Endothelial cell of umbilical vein (primary cell): ENCODE data around the gene TM9SF3. TPM values are rescaled to one million over a fixed set of nuclear protein-coding genes. Genes with fewer than 3 reads are reported as not detected.

Experiments
- BruUV-seq: library from RNA; stranded (reverse); fragments of 400-500 nt; replicated peaks from 2 replicates; lab custom pipeline; 2021; lab: Mats Ljungman, UMichigan
- CTCF ChIA-PET: fragments of 300-600, 350-600 bp; sonication (Branson Sonifier 250); formaldehyde crosslinking; loops from one replicate; lab custom pipeline; 2021; ENCODE audit warnings: antibody characterized with exemption, inconsistent platforms; lab: Charles Lee
- POLR2A ChIA-PET: fragments of 300-600, 350-600 bp; sonication (Branson Sonifier 250); formaldehyde crosslinking; loops from one replicate; lab custom pipeline; 2021; ENCODE audit warnings: antibody characterized with exemption, inconsistent platforms; lab: Charles Lee
- DNase-seq: peaks from one replicate; pipeline ENCODE4 v3.0.0-alpha.2; 2011; ENCODE audit warnings: low read depth, low spot score
- FAIRE-seq: peaks from 2 replicates; lab custom pipeline; 2011; peaks lifted over from hg19 to GRCh38; lab: Jason Lieb, UNC
- H2AFZ ChIP-seq: 2 replicates; pipeline ENCODE4 v1.6.0; 2012; ENCODE audit warnings: low read depth, low read length, control low read depth, inconsistent platforms
- H3K27ac ChIP-seq: 2 replicates; pipeline ENCODE4 v1.5.1; 2011; ENCODE audit warnings: low read depth, mild to moderate bottlenecking, control low read depth, low read length, moderate library complexity; ENCODE audit not compliant: insufficient read depth
- H3K27me3 ChIP-seq, 2 experiments: 2 replicates each; pipeline versions ENCODE4 v1.6.0 to v1.6.1; 2011; ENCODE audit warnings: low read length in 2 of 2, mixed read lengths in 1 of 2; ENCODE audit not compliant: control insufficient read depth in 2 of 2, insufficient read depth in 2 of 2
- H3K36me3 ChIP-seq, 2 experiments: 2 replicates in 1 of 2; 3 replicates in 1 of 2; pipeline ENCODE4 v1.5.1; 2011; ENCODE audit warnings: low read length in 2 of 2, mild to moderate bottlenecking in 1 of 2, moderate library complexity in 1 of 2; ENCODE audit not compliant: control insufficient read depth in 2 of 2, insufficient read depth in 2 of 2; ENCODE audit errors: extremely low read depth in 1 of 2
- H3K4me1 ChIP-seq: 3 replicates; pipeline ENCODE4 v1.5.1; 2011; ENCODE audit warnings: mild to moderate bottlenecking, low read length; ENCODE audit not compliant: control insufficient read depth, insufficient read depth; ENCODE audit errors: extremely low read depth
- H3K4me2 ChIP-seq: 2 replicates; pipeline ENCODE4 v1.6.1; 2011; ENCODE audit warnings: low read length, control low read depth, mixed read lengths; ENCODE audit not compliant: insufficient read depth
- H3K4me3 ChIP-seq, 3 experiments: fragments of 200-600 bp in 1 of 3; sonication (generic), shearing (Covaris generic) in 1 of 3; replicated peaks in 1 of 3; 2 replicates each; pipeline ENCODE4 v1.5.1; 2011 to 2016; ENCODE audit warnings: control low read depth in 3 of 3, low read length in 3 of 3, mild to moderate bottlenecking in 2 of 3, inconsistent platforms in 1 of 3, low read depth in 1 of 3, moderate library complexity in 1 of 3; ENCODE audit not compliant: insufficient read depth in 1 of 3
- H3K79me2 ChIP-seq: 2 replicates; pipeline ENCODE4 v1.6.0; 2012; ENCODE audit warnings: low read length, inconsistent platforms; ENCODE audit not compliant: control insufficient read depth, insufficient read depth
- H3K9ac ChIP-seq: replicated peaks from 2 replicates; pipeline ENCODE3; 2011; ENCODE audit warnings: low read length, control low read depth; ENCODE audit not compliant: insufficient read depth; ENCODE audit errors: extremely low read depth
- H3K9me1 ChIP-seq: replicated peaks from 3 replicates; pipeline ENCODE4 v1.6.0; 2011; ENCODE audit warnings: mild to moderate bottlenecking, low read length; ENCODE audit not compliant: control insufficient read depth, insufficient read depth; ENCODE audit errors: extremely low read depth
- H3K9me3 ChIP-seq: replicated peaks from 2 replicates; pipeline ENCODE4 v1.5.1; 2012; ENCODE audit warnings: low read length, inconsistent platforms; ENCODE audit not compliant: control insufficient read depth, insufficient read depth
- H4K20me1 ChIP-seq: replicated peaks from 2 replicates; pipeline ENCODE3; 2011; ENCODE audit warnings: mild to moderate bottlenecking, low read length; ENCODE audit not compliant: control insufficient read depth, insufficient read depth; ENCODE audit errors: extremely low read depth
- CTCF ChIP-seq, 2 donors: IDR thresholded peaks; 1 replicate in 1 of 2; 2 replicates in 1 of 2; pipeline ENCODE4 v1.5.1; 2011; ENCODE audit warnings: low read length in 2 of 2, mild to moderate bottlenecking in 2 of 2, moderate library complexity in 2 of 2, control low read depth in 1 of 2, inconsistent platforms in 1 of 2, low read depth in 1 of 2; ENCODE audit not compliant: insufficient read depth in 1 of 2; ENCODE audit errors: extremely low read depth in 1 of 2
- EZH2 ChIP-seq: IDR thresholded peaks from 2 replicates; pipeline ENCODE4 v1.6.1; 2012; ENCODE audit warnings: borderline replicate concordance, low read depth, mild to moderate bottlenecking, moderate library complexity, low read length, inconsistent platforms; ENCODE audit not compliant: severe bottlenecking
- FOS ChIP-seq: IDR thresholded peaks from 2 replicates; pipeline ENCODE4 v1.6.1; 2011; ENCODE audit warnings: mild to moderate bottlenecking, low read length, moderate library complexity, borderline replicate concordance; ENCODE audit not compliant: insufficient read depth
- GATA2 ChIP-seq: IDR thresholded peaks from 2 replicates; pipeline ENCODE4 v1.7.0; 2011; ENCODE audit warnings: low read depth, mild to moderate bottlenecking, moderate library complexity, mixed read lengths, low read length; ENCODE audit not compliant: insufficient read length, insufficient read depth
- JUN ChIP-seq: IDR thresholded peaks from 2 replicates; pipeline ENCODE4 v1.6.1; 2011; ENCODE audit warnings: borderline replicate concordance, low read depth; ENCODE audit not compliant: insufficient read length, insufficient read depth
- MAX ChIP-seq: IDR thresholded peaks from 2 replicates; pipeline ENCODE4 v1.6.1; 2011; ENCODE audit not compliant: insufficient read depth, insufficient read length
- MYC ChIP-seq: IDR thresholded peaks from one replicate; pipeline ENCODE4 v1.6.1; 2011; ENCODE audit warnings: mild to moderate bottlenecking, low read depth, low read length
- POLR2A ChIP-seq: IDR thresholded peaks from 2 replicates; pipeline ENCODE4 v1.6.1; 2012; ENCODE audit warnings: low read depth, mild to moderate bottlenecking, control low read depth, low read length
- POLR2AphosphoS5 ChIP-seq: IDR thresholded peaks from 2 replicates; pipeline ENCODE4 v1.6.1; 2012; ENCODE audit warnings: low read depth, mild to moderate bottlenecking, control low read depth, low read length, moderate library complexity; ENCODE audit not compliant: insufficient read depth
- dilution Hi-C: fragments of 300-500 bp; cut with MboI; formaldehyde crosslinking; loops from one replicate; pipeline ENCODE4 v1.15.0; 2019; ENCODE audit warnings: low sequenced_read_pairs; ENCODE audit not compliant: extremely low pct_ligation_motif_present
- intact Hi-C: fragments of 100-400 bp; cut with micrococcal nuclease; formaldehyde crosslinking; loops from one replicate; pipeline ENCODE4 v1.10.0; 2022
- polyA plus RNA-seq, 4 experiments: library from polyadenylated mRNA; depleted of rRNA in 3 of 4; stranded (reverse) in 3 of 4; unstranded in 1 of 4; fragments of >200 nt; gene quantifications; 2 replicates each; pipeline versions ENCODE4 v1.2.1 to v1.2.3, GENCODE V29; 2011 to 2012; ENCODE audit warnings: missing spikeins in 1 of 4
- total RNA-seq: library from RNA; stranded (reverse); gene quantifications from 2 replicates; pipeline ENCODE4 v1.2.3, GENCODE V29; 2021

The TM9SF3 gene
- total and polyA plus RNA-seq, 2 donors (not counting 3 experiments of a cell fraction or from before 2014, with no cell fraction given), result 133 to 144 TPM

- Histone ChIP-seq H3K36me3 (no peaks in the 10 kb centered on the region), H2AFZ (no peak overlapping the region), H3K79me2 (no peaks in the 10 kb centered on the region), H3K9me1 (no peaks in the 10 kb centered on the region), H3K27ac (no peak overlapping the region), H3K9me3 (no peaks in the 10 kb centered on the region), H4K20me1 (no peaks in the 10 kb centered on the region), H3K4me3 (no peak overlapping the region), H3K4me2 (no peak overlapping the region), H3K9ac (no peak overlapping the region), H3K4me1 (no peaks in the 10 kb centered on the region), H3K27me3 (no peaks in the 10 kb centered on the region)
- intact Hi-C loops (no loop called here), dilution Hi-C loops (no loop called here)
- CTCF ChIA-PET, result interaction anchor here (0.9 to 2.0 kb wide), 9 partner anchors 10 to 534 kb away, joined by 3 to 7 read pairs (median 3); partner anchors contain the start of gene TLL2
- no peak for DNase-seq
- FAIRE-seq, result no peak
- POLR2A ChIA-PET, result no interaction called here
- BruUV-seq, result no TSS peak
- TF ChIP-seq JUN, result no peak
- no peak for TF ChIP-seq POLR2A
- no peak for TF ChIP-seq MAX
- TF ChIP-seq FOS, result no peak
- no peak for TF ChIP-seq GATA2
- no peak for TF ChIP-seq CTCF (IDR thresholded peaks at IDR 0.05; ENCODE audit: extremely low read depth in 1 of 2, insufficient read depth in 1 of 2, low read depth in 1 of 2, low read length in 2 of 2)
- TF ChIP-seq EZH2, result no peak
- no peak for TF ChIP-seq POLR2AphosphoS5
- TF ChIP-seq MYC, result no peak
Measured at GRCh38 chr10:96491303-96491702, 95.5 kb downstream of the TM9SF3 start.
